K562 (cell line): ENCODE data around the gene VDR. TPM values are rescaled to one million over a fixed set of nuclear protein-coding genes. Genes with fewer than 3 reads are reported as not detected.

Experiments used
- ATAC-seq: fragments of 200-7000 bp; cut with Tn5 transposase; 3 replicates; pipeline ENCODE4 v1.9.1; 2020; ENCODE audit warnings: moderate library complexity
- BruUV-seq: library from RNA; stranded (reverse); fragments of 400-500 nt; replicated peaks from 2 replicates; lab custom pipeline; 2021; lab: Mats Ljungman, UMichigan
- CTCF ChIA-PET: fragments of 300-600 bp; formaldehyde crosslinking; extraction: SDS; loops from one replicate; lab custom pipeline; 2021; ENCODE audit warnings: low intra/inter-chr PET ratio; lab: Yijun Ruan, JAX
- POLR2A ChIA-PET: fragments of 300-600, 350-650 bp; sonication (Branson Sonifier 250); formaldehyde crosslinking; extraction: SDS; loops from one replicate; lab custom pipeline; 2021; ENCODE audit warnings: antibody characterized with exemption, inconsistent platforms; lab: Yijun Ruan, JAX
- DNase-seq, 4 experiments: peaks; one replicate each; pipeline versions ENCODE4 v3.0.0 to v3.0.0-alpha.2; 2011 to 2018; ENCODE audit warnings: low spot score in 3 of 4, mixed read lengths in 3 of 4; ENCODE audit errors: extremely low read depth in 1 of 4
- FAIRE-seq: peaks from 2 replicates; lab custom pipeline; 2011; peaks lifted over from hg19 to GRCh38; lab: Jason Lieb, UNC
- H2AFZ ChIP-seq: 2 replicates; pipeline ENCODE4 v1.6.0; 2011; ENCODE audit warnings: low read depth, low read length, control low read depth, inconsistent platforms
- H3K27ac ChIP-seq: fragments of 200-600 bp; 3 replicates; pipeline ENCODE4 v1.8.0; 2011; ENCODE audit warnings: low read depth, mild to moderate bottlenecking, control low read depth, inconsistent platforms, low read length, moderate library complexity, mixed read lengths; ENCODE audit errors: extremely low read depth
- H3K27me3 ChIP-seq, 2 experiments: fragments of 300-600 bp in 1 of 2; 2 replicates in 1 of 2; 3 replicates in 1 of 2; pipeline versions ENCODE4 v1.6.0 to v1.8.0; 2011; ENCODE audit warnings: inconsistent platforms in 2 of 2, low read length in 2 of 2, mild to moderate bottlenecking in 1 of 2, mixed read lengths in 1 of 2, moderate library complexity in 1 of 2; ENCODE audit not compliant: control insufficient read depth in 2 of 2, insufficient read depth in 2 of 2
- H3K36me3 ChIP-seq: fragments of 300-600 bp; 3 replicates; pipeline ENCODE4 v1.8.0; 2011; ENCODE audit warnings: mild to moderate bottlenecking, low read length, inconsistent platforms; ENCODE audit not compliant: control insufficient read depth, insufficient read depth
- H3K4me1 ChIP-seq, 2 experiments: fragments of 200-600 bp in 1 of 2; replicated peaks in 1 of 2; 2 replicates in 1 of 2; 3 replicates in 1 of 2; pipeline versions ENCODE4 v1.5.1 to v1.8.0; 2011; ENCODE audit warnings: inconsistent platforms in 2 of 2, low read length in 2 of 2, mild to moderate bottlenecking in 1 of 2, mixed read lengths in 1 of 2, moderate library complexity in 1 of 2; ENCODE audit not compliant: control insufficient read depth in 2 of 2, insufficient read depth in 2 of 2
- H3K4me2 ChIP-seq: 2 replicates; pipeline ENCODE4 v1.6.1; 2011; ENCODE audit warnings: low read length, control low read depth, inconsistent platforms, mixed read lengths; ENCODE audit not compliant: insufficient read depth
- H3K4me3 ChIP-seq: fragments of 200-600 bp; sonication (generic), shearing (Covaris generic); 2 replicates; pipeline ENCODE4 v1.5.1; 2016; ENCODE audit warnings: control low read depth, inconsistent platforms
- H3K79me2 ChIP-seq: fragments of 200-600 bp; 3 replicates; pipeline ENCODE4 v1.8.0; 2011; ENCODE audit warnings: low read length, inconsistent platforms; ENCODE audit not compliant: control insufficient read depth, insufficient read depth
- H3K9ac ChIP-seq, 2 experiments: 2 replicates each; pipeline versions ENCODE4 v1.6.0 to v1.6.1; 2011; ENCODE audit warnings: low read depth in 2 of 2, low read length in 2 of 2, control low read depth in 1 of 2, inconsistent platforms in 1 of 2, mild to moderate bottlenecking in 1 of 2, mixed read lengths in 1 of 2; ENCODE audit not compliant: insufficient read depth in 1 of 2
- H3K9me1 ChIP-seq: one replicate; pipeline ENCODE4 v1.6.0; 2011; ENCODE audit warnings: inconsistent platforms, mild to moderate bottlenecking, low read length, moderate library complexity; ENCODE audit not compliant: control insufficient read depth, insufficient read depth
- H3K9me3 ChIP-seq: replicated peaks from 2 replicates; pipeline ENCODE4 v1.5.1; 2011; ENCODE audit warnings: low read depth, low read length, inconsistent platforms; ENCODE audit not compliant: control insufficient read depth, insufficient read depth
- H4K20me1 ChIP-seq: replicated peaks from 2 replicates; pipeline ENCODE4 v1.6.1; 2011; ENCODE audit warnings: low read length, inconsistent platforms, mixed read lengths; ENCODE audit not compliant: control insufficient read depth, insufficient read depth
- ADNP ChIP-seq: fragments of 200-800 bp; sonication (Bioruptor generic); IDR thresholded peaks from 2 replicates; pipeline ENCODE4 v1.6.1; 2016; ENCODE audit warnings: missing genetic modification characterization, missing compliant biosample characterization
- BACH1 ChIP-seq: fragments of 200-800 bp; sonication (Bioruptor generic); IDR thresholded peaks from 2 replicates; pipeline ENCODE4 v1.6.1; 2016; ENCODE audit warnings: missing genetic modification characterization, missing compliant biosample characterization
- CBX3 ChIP-seq, 2 experiments: IDR thresholded peaks; 1 replicate in 1 of 2; 2 replicates in 1 of 2; pipeline ENCODE4 v1.6.1; 2012; ENCODE audit warnings: inconsistent platforms in 2 of 2, low read length in 2 of 2, borderline replicate concordance in 1 of 2, control low read depth in 1 of 2
- JUN ChIP-seq, 2 experiments: sonication (generic) in 1 of 2; formaldehyde crosslinking in 1 of 2; IDR thresholded peaks; 2 replicates each; pipeline versions ENCODE4 v1.6.1 to v1.8.0; 2012 to 2022; ENCODE audit warnings: borderline replicate concordance in 2 of 2, mild to moderate bottlenecking in 2 of 2, improper control_type of control experiment in 1 of 2, low read depth in 1 of 2, low read length in 1 of 2, missing genetic modification reagents in 1 of 2
- KLF6 ChIP-seq: fragments of 250-450 bp; sonication (Bioruptor Pico); IDR thresholded peaks from 2 replicates; pipeline ENCODE4 v1.4.0; 2020; ENCODE audit warnings: mild to moderate bottlenecking, moderate library complexity, borderline replicate concordance
- MAZ ChIP-seq, 2 experiments: fragments of 450-650 bp in 1 of 2; sonication (generic) in 1 of 2; formaldehyde crosslinking; IDR thresholded peaks in 1 of 2; conservative IDR thresholded peaks in 1 of 2; 2 replicates each; pipeline versions ENCODE4 v1.4.0 to v1.5.0; 2020; ENCODE audit warnings: mild to moderate bottlenecking in 1 of 2, missing genetic modification reagents in 1 of 2
- OTX1 ChIP-seq: fragments of 450-650 bp; formaldehyde crosslinking; IDR thresholded peaks from 2 replicates; pipeline ENCODE4 v1.4.0; 2022; ENCODE audit warnings: mild to moderate bottlenecking
- TOE1 ChIP-seq, 2 experiments: fragments of 450-650 bp in 1 of 2; sonication (generic) in 1 of 2; formaldehyde crosslinking in 1 of 2; IDR thresholded peaks; 2 replicates each; pipeline versions ENCODE4 v1.7.1 to v1.8.0; 2016 to 2022; ENCODE audit warnings: borderline replicate concordance in 2 of 2, mild to moderate bottlenecking in 2 of 2, antibody characterized with exemption in 1 of 2, inconsistent platforms in 1 of 2, low read depth in 1 of 2, missing genetic modification reagents in 1 of 2, moderate library complexity in 1 of 2
- TRIM28 ChIP-seq: fragments of 450-650 bp; IDR thresholded peaks from 2 replicates; pipeline ENCODE4 v1.6.1; 2017
- ZNF586 ChIP-seq: fragments of 450-650 bp; formaldehyde crosslinking; conservative IDR thresholded peaks from 2 replicates; pipeline ENCODE4 v1.4.0; 2020; ENCODE audit warnings: mild to moderate bottlenecking, moderate library complexity
- ZNF609 ChIP-seq: sonication (generic); formaldehyde crosslinking; IDR thresholded peaks from 2 replicates; pipeline ENCODE4 v1.8.1; 2023; ENCODE audit warnings: missing genetic modification reagents, mild to moderate bottlenecking, borderline replicate concordance
- WGBS: fragments of 100-300 bp; shearing (Covaris generic); methylation state at CpG from one replicate; pipeline ENCODE4 v1.1.6; 2016; ENCODE audit warnings: low coverage, mixed read lengths; ENCODE audit not compliant: insufficient coverage; ENCODE audit errors: missing lambda C conversion rate; 5-methylcytosine and 5-hydroxymethylcytosine counted together
- in situ Hi-C: fragments of 300-500 bp; cut with MboI; formaldehyde crosslinking; loops from 4 replicates; pipeline ENCODE4 v1.15.0; 2018; ENCODE audit warnings: inconsistent platforms, mixed read lengths
- intact Hi-C: fragments of 100-400 bp; cut with micrococcal nuclease; formaldehyde crosslinking; loops from 2 replicates; pipeline ENCODE4 v1.14.2; 2022
- polyA plus RNA-seq, 8 experiments: library from polyadenylated mRNA; depleted of rRNA in 4 of 8; stranded (reverse) in 5 of 8; unstranded in 3 of 8; fragments of >200 nt; fragmentation: Nextera tagmentation in 2 of 8; fragmentation: Illumina TruSeq in 1 of 8; extraction: Ambion mirVana in 2 of 8; extraction: Trizol in 1 of 8; gene quantifications; 2 replicates each; pipeline versions ENCODE4 v1.2.1 to v1.2.3, GENCODE V29; 2011 to 2014; ENCODE audit warnings: inconsistent platforms in 1 of 8, missing spikeins in 1 of 8
- total RNA-seq, 7 experiments: library from RNA; depleted of rRNA in 6 of 7; stranded (reverse); fragments of >200 nt in 6 of 7; fragmentation: Illumina TruSeq in 2 of 7; extraction: Trizol in 2 of 7; gene quantifications; 2 replicates each; pipeline versions ENCODE4 v1.2.1 to v1.2.3, GENCODE V29; 2011 to 2021; ENCODE audit warnings: low replicate concordance in 1 of 7
- TF ChIP-seq, protein P1 (sequence below): conservative IDR thresholded peaks from 2 replicates; pipeline ENCODE4 v1.6.1; 2011; ENCODE audit warnings: low read depth, mild to moderate bottlenecking, low read length; ENCODE audit not compliant: control insufficient read depth
- TF ChIP-seq, protein P2 (sequence below): fragments of 250-450 bp; sonication (Bioruptor Pico); IDR thresholded peaks from 2 replicates; pipeline ENCODE4 v1.8.0; 2021; ENCODE audit warnings: mild to moderate bottlenecking, moderate library complexity

Gene VDR
- total and polyA plus RNA-seq, 9 of the 15 experiments (the other 6 are each of a cell fraction or from before 2014, with no cell fraction given) = 0.61 to 4.8 (median 2.0) TPM

- ATAC-seq (no peak), FAIRE-seq (no peak), DNase-seq (no peak)
- POLR2A ChIA-PET = interaction anchor here (0.5 to 2.5 kb wide), 4 partner anchors 11 to 383 kb away, joined by 3 to 8 read pairs (median 3); partner anchors contain the start of gene HDAC7
- Histone ChIP-seq H3K27me3 (no peaks in the 10 kb centered on the region), H3K79me2 (peaks cover 99% of the 10 kb centered on the region), H3K9ac (no peak overlapping the region; a peak in 1 of 4 replicates), H3K4me3 (no peak overlapping the region), H3K9me1 (peaks cover 11% of the 10 kb centered on the region), H3K4me2 (no peak overlapping the region), H3K36me3 (peaks cover 76% of the 10 kb centered on the region; the same call in 2 of the 3 replicates), H4K20me1 (peaks cover 15% of the 10 kb centered on the region; the same call in 1 of the 2 replicates), H3K4me1 (peaks cover 23 to 57% of the 10 kb centered on the region in 2 experiments), H2AFZ (no peak overlapping the region), H3K9me3 (no peaks in the 10 kb centered on the region), H3K27ac (no peak overlapping the region)
- CTCF ChIA-PET = no interaction called here
- in situ Hi-C loops (no loop called here), intact Hi-C loops (no loop called here)
- 76% methylated on average over 8 of the region's 8 CpGs for WGBS
- no TSS peak for BruUV-seq
- no peak for TF ChIP-seq MAZ (CRISPR knock-in tag; conservative IDR thresholded peaks at IDR 0.05 in 1 of 2, IDR thresholded peaks at IDR 0.05 in 1 of 2)
- no peak for TF ChIP-seq TOE1 (IDR thresholded peaks at IDR 0.05; ENCODE audit: borderline replicate concordance)
- TF ChIP-seq TOE1 (CRISPR knock-in tag; IDR thresholded peaks at IDR 0.05; ENCODE audit: borderline replicate concordance, low read depth) = no peak
- TF ChIP-seq ZNF609 (CRISPR knock-in tag) = no peak
- no peak for TF ChIP-seq KLF6 (CRISPR knock-in tag)
- TF ChIP-seq, protein P1, sequence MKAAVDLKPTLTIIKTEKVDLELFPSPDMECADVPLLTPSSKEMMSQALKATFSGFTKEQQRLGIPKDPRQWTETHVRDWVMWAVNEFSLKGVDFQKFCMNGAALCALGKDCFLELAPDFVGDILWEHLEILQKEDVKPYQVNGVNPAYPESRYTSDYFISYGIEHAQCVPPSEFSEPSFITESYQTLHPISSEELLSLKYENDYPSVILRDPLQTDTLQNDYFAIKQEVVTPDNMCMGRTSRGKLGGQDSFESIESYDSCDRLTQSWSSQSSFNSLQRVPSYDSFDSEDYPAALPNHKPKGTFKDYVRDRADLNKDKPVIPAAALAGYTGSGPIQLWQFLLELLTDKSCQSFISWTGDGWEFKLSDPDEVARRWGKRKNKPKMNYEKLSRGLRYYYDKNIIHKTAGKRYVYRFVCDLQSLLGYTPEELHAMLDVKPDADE = no peak
- TF ChIP-seq, protein P2, sequence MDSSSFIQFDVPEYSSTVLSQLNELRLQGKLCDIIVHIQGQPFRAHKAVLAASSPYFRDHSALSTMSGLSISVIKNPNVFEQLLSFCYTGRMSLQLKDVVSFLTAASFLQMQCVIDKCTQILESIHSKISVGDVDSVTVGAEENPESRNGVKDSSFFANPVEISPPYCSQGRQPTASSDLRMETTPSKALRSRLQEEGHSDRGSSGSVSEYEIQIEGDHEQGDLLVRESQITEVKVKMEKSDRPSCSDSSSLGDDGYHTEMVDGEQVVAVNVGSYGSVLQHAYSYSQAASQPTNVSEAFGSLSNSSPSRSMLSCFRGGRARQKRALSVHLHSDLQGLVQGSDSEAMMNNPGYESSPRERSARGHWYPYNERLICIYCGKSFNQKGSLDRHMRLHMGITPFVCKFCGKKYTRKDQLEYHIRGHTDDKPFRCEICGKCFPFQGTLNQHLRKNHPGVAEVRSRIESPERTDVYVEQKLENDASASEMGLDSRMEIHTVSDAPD (CRISPR knock-in tag) = no peak
- TF ChIP-seq ZNF586 (CRISPR knock-in tag) = no peak
- TF ChIP-seq CBX3 (IDR thresholded peaks at IDR 0.05; ENCODE audit: borderline replicate concordance in 1 of 2, low read length in 2 of 2) = no peak
- TF ChIP-seq BACH1 (tag) = no peak
- TF ChIP-seq JUN (IDR thresholded peaks at IDR 0.05; ENCODE audit: borderline replicate concordance, low read depth, low read length) = no peak
- TF ChIP-seq JUN (CRISPR knock-in tag; IDR thresholded peaks at IDR 0.05; ENCODE audit: borderline replicate concordance) = no peak
- TF ChIP-seq OTX1 (CRISPR knock-in tag) = no peak
- no peak for TF ChIP-seq TRIM28
- no peak for TF ChIP-seq ADNP
Measured at GRCh38 chr12:47804171-47804570, 100.6 kb downstream of the VDR start.
